Measurements from ENCODE around the gene TAT.
"Not testable (repeated sequence)": the region's sequence is repeated elsewhere in the genome, so short reads cannot be mapped to it uniquely, and the experiment has no call there.

Gene TAT

DNA sequence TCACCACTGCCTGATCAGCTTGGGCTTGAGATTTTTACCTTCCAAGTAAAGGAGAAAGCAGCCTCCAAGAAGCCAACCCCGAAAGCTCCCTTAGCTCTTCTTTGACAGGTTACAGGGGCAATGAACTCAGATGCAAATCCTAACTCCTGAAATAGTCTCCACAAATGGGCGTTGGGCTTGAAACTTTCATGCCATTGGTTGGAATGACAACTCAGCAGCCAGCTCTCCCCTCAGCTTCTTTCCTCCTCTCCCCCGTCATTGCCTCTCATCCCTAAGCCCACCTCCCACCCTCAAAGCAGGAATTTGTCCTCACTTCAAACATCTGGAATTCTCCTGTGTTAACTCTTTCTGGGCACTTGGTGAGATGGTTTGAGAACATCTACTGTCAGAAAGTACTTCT, at the start of gene TAT:
TAT (minus strand) TSS at position 122 of the 400 bp plus-strand sequence. CDS start 677 bp downstream, outside the sequence.
- DNase-seq (ENCODE audit: low read depth in 3 of 3) = no peak

DNA sequence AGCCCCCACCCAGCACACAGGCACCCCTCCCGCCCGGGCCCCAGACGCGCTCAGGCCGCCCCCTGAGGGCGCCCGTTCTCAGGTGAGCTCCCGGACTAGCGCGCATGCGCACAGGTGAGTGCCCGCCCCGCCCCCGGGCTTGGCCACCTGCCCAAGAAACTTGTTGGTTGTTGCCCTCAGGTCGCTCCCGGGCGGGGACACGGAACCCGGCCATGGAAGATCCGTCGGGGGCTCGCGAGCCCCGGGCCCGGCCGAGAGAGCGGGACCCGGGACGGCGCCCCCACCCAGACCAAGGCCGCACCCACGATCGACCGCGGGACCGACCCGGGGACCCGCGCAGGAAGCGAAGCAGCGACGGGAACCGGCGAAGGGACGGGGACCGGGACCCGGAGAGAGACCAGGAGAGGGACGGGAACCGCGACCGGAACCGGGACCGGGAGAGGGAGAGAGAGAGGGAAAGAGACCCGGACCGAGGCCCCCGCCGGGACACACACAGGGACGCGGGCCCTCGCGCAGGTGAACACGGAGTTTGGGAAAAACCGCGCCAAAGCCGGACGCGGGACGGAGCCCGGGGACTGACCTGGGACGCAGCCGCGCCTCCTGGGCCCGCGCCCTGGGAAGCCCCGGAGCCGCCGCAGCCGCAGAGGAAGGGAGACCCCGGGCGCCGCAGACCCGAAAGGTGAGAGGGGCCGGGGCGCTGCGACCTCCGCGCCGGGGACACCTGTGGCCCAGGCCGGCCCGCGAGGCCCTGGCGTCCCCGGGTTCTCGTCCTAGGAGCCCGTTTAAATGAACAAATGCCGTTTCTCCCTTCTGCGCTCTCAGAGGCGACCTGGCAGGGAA, 49.3 kb upstream of the TAT start, which contains the start of gene MARVELD3:
MARVELD3 (plus strand) TSS at position 167 of the 840 bp plus-strand sequence; CDS start at position 213, 46 bp downstream.
- DNase-seq (ENCODE audit: low read depth in 3 of 3) = no peak

DNA sequence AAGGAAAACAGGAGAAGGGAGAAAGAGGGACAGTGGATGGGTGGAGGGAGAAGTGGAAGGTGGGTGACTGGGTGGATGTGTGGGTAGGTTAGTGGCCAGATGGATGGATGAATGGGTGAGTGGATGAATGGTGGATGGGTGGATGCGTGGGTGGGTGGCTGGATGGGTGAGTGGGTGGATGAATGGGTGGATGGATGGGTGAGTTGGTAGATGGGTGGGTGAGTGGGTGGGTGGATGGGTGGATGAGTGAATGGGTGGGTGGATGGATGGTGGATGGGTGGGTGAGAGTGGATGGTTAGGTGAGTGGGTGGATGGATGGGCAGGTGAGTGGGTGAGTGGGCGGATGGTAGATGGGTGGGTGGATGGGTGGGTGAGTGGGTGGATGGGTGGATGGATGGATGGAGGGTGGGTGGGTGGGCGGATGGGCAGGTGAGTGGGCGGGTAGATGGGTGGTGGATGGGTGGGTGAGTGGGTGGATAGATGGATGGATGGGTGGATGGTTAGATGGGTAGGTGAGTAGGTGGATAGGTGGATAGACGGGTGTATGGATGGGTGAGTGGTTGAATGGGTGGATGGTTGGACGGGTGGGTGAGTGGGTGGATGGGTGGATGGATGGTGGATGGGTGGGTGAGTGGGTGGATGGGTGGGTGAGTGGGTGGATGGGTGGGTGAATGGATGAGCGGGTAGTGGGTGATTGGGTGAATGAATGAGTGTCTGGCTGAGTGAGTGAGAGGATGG, 48.4 kb upstream of the TAT start:
- no peak for DNase-seq (ENCODE audit: low read depth in 3 of 3)

DNA sequence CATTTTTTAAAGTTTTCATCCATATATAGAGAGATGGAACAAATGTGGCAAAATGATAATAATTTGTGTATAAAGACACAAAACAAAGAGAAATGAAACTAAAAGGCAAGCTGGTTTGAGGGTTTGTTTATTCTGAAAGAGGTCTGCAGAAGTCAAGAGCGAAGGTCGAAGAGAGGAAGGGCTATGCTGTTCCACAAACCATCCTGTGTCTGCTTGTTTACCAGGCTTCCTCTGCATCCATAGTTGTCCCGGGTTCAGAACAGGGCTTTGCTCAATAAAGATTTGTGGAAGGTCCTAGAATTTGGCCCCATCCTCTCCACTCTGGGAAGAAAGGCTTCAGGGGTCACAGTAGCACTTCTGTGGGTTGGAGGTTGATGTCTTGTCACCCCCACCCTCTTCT, 46.7 kb upstream of the TAT start:
- no peak for DNase-seq (ENCODE audit: low read depth in 3 of 3)

DNA sequence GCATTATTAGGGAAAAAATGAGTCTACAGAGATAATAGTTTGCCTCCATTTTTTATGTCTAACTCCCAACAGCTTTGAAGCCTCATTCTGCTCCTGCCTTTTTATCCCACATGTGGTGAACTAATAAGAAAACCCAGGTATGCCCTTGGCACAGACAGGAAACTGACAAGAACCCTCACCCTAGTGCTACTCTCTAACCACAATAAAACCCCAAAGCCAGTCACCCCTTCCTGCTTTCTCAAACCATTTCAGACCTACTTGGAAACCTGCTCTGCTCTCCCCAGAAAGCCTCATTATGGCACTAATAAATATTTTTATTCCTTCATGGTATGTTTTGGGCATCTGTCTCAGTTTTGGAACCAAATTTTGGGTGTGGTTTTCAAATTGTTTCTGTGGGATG, 45.2 kb upstream of the TAT start:
- no peak for DNase-seq (ENCODE audit: low read depth in 3 of 3)

DNA sequence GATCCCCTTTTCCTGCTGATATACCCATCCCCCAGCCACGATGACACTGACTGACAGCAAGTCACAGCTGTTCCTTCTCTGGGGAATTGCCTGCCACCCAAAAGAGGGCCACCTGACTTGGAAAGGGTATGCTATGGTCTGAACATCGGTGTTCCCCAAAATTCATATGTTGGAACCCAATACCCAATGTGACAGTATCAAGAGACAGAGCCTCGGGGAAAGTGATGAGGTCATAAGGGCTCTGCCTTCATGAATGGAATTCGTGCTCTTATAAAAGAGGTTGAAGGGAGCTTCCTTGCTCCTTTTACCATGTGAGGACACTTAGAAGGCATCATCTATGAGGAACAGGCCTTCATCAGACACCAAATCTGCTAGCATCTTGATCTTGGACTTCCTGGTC, 41.5 kb upstream of the TAT start:
- DNase-seq (ENCODE audit: low read depth in 3 of 3) = no peak

DNA sequence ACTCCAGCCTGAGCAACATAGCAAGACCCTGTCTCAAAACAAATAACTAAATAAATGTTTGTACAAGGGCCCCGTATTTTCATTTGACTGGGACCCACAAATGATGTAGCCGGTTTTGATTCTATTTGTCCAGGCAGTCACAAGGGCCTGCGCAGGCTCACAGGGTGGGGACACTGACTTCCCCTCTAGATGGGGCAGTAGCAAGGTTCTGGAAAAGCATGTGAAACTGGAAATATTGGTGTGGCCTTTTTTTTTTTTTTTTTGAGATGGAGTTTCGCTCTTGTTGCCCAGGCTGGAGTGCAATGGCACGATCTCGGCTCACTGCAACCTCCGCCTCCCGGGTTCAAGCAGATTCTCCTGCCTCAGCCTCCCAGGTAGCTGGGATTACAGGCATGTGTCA, 38.1 kb upstream of the TAT start:
- DNase-seq (ENCODE audit: low read depth in 3 of 3) = not testable (repeated sequence)

DNA sequence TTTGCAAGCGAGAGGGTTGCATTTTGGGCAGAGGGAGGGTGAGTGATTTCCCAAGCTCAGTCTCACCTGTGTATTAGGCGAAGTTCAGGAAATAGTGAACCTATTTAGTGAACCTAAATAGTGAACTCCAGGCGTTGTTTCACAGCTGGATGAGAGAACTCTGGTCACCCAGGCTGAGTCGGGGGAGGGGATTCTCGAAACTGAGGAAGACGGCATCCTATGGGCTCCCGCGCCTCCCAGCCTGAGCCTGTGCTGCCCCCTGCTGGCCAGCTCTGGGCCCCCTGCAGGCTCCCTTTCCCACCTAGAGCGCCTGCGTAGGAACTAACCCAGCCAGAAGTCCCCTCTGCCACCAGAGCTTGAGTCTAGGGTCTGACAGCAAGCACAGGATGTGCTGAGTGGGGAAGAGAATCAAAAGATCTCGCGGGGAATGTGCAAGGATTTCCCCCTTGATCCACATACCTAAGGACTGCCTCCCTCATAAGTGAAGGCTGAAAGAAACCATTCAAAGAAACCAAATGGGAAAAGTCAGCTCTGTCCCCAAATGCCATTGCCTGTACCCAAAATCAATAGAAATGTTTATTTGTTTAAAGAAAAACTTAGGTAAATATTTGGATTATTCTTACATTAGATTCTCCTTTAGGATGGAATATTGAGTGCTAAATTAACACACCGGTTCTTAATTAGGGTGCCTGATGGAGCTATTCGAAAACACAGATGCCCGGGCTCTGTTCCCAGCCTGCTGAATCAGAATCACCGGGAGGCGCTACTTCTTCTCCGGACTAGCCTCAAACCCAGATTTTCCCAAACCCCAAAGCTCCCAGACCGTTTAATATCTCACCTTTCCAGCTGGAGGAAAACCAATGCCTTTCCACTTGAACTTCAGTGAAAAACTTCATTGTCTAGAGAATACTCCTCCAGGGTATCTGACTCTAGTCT, 34.3 kb upstream of the TAT start:
- peak; percentile 58 to 80 (median 67) for DNase-seq (ENCODE audit: low read depth in 3 of 3)

DNA sequence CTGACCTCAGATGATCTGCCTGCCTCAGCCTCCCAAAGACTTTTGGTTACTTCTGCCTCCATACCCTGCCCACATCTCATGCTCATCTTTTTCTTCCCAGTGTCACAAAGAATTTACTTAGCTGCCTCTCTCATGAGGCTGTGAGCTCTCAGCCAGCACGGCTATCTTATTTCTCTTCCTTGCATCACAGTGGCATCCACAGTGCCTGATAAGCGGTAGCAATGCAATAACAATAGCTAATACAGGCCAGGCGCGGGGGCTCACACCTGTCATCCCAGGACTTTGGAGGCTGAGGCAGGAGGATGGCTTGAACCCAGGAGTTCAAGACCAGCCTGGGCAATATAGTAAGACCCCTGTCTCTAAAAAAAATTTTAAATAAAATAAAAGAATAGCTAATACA, 33.6 kb upstream of the TAT start:
- no peak for DNase-seq (ENCODE audit: low read depth in 3 of 3)

DNA sequence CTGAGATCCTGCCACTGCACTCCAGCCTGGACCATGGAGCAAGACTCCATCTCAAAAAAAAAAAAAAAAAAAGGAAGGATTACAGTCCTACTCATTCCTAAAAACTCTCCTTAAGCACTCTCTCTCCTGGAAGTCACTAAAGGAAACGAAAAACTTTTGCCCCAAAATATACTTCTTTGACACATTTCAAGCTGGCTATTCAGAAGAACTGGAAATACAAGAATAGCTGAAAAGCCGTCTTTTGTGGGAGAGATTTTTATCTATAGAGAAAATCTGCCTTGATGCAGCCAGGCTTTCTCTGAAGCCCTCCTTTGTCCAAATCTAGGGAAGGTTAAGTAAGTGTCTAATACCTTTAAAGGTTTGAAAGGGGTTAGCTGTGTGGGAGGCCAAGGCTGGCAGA, 32.2 kb upstream of the TAT start:
- DNase-seq (ENCODE audit: low read depth in 3 of 3) = no peak

DNA sequence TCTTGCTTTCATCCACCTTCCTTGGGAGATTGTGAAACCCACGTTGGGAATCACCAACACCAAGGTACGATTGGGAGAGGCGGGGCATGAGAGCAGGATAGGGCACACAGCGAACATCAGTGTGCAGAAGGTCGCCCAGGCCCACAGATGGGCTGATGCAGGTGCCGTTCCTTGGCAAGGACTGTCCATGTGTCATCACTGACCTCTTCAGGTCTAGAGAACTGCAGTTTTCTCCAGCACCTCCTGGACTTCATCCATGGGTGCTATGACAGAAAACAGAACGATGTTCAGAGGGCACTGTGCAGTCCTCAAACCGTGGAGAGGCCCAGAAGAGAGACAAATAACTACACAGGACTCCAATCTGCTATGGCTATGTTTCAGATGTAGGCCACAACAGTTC, 23.9 kb upstream of the TAT start:
- DNase-seq (ENCODE audit: low read depth in 3 of 3) = no peak

DNA sequence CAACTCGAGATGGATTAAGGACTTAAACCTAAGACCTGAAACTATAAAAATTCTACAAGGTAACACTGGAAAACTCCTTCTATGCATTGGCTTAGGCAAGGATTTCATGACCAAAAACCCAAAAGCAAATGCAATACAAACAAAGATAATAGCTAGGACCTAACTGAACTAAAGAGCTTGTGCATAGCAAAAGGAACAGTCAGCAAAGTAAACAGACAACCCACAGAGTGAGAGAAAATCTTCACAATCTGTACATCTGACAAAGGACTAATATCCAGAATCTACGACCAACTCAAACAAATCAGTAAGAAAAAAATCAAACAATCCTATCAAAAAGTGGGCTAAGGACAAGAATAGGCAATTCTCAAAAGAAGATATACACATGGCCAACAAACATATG, 21.5 kb upstream of the TAT start:
- DNase-seq (ENCODE audit: low read depth in 3 of 3) = not testable (repeated sequence)

DNA sequence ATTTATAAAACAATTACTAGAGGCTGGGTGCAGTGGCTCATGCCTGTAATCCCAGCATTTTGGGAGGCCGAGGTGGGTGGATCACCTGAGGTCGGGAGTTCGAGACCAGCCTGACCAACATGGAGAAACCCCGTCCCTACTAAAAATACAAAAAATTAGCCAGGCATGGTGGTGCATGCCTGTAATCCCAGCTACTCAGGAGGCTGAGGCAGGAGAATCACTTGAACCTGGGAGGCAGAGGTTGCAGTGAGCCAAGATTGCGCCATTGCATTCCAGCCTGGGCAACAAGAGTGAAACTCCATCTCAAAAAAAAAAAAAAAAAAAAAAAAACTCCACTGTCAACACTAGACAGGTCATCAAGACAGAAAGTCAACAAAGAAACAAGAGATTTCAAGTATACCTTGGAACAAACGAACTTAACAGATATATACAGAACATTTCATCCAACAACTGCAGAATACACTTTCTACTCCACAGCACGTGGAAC, 18.5 kb upstream of the TAT start:
- DNase-seq (ENCODE audit: low read depth in 3 of 3) = not testable (repeated sequence)

DNA sequence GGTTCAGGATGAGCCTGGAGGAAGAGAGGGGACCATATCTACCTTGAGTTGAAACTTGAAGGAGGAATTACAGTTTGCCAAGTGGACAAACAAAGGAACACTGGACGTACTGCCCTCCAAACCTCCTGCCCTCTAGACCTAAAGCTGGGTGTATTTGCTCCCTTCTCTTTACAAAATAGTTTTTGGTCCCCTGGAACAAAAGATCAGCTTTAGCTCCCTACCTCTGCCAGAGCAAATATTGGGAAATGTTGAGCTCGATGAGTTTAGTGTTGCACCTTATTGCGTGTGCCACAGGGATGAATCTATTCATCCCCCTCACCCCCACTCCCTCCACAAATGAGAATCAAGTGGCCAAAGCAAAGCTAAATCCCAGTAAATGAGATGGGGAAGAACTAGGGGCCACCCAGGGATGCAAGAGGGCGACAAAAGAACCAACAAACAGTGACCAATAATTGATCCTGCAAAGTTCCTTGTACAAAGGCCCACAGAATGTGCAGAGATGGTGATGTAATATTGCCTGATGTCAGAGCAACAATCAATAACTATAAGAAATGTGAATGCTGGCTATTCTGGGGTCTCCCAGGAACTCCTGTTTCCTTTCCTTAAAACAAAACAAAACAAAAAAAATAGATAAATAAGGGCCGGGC, 17.2 kb upstream of the TAT start:
- DNase-seq (ENCODE audit: low read depth in 3 of 3) = no peak

DNA sequence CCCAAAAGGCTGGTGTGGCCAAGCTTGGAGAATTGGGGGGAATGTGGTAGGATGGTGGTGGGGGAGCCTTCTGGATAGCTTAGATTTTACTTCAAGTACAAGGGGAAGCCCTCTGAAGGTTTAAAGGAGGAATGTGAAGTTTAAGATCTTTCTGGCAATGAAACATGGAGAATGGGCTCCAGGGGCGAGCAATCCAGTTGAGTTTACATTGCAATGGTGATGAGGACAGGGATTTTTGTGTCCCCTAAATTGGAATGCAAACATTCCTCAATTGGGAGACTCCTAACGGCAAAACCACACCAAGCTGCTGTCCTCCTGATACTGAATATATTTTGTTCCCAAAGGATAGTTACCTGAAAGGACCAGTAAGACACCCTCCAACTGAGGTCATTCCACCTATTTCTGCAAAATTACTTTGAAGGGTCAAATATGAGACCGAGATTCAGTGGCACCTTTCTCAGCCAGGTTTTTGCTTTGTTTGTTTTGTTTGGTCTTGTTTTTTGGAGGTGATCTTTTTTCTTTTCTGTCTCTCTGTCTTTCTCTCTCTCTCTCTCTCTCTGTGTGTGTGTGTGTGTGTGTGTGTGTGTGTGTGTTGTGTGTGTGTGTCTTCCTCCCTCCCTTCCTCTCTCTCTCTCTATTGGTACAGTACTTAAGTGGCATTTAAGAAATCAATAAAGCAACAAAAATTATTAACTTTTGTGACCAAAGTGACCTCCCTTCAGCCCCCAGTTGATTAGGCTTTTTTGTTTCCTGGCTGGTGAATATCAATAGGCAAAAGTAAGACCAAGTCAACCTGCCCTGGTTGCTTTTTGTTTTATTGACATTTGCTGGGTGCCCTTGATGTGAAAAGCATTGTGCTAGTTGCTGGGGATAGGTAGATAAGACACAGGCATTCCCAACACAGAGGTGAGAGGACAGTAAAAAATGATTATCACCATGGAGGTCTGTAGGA, 16.4 kb upstream of the TAT start:
- DNase-seq (ENCODE audit: low read depth in 3 of 3) = no peak

DNA sequence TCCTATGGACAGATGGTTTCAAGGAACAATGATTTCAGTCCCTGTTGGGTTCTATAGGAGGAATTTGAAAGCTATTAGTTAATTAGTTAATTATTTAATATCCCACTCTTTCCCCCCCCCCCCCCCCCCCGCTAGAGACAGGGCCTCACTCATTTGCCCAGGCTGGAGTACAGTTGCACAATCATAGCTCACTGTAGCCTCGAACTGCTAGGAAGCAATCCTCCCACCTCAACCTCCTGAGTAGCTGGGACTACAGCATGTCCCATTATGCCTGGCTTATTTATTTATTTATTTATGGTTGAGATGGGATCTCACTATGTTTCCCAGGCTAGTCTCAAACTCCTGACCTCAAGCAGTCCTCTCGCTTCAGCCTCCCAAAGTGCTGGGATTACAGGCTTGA, 15.0 kb upstream of the TAT start:
- no peak for DNase-seq (ENCODE audit: low read depth in 3 of 3)

DNA sequence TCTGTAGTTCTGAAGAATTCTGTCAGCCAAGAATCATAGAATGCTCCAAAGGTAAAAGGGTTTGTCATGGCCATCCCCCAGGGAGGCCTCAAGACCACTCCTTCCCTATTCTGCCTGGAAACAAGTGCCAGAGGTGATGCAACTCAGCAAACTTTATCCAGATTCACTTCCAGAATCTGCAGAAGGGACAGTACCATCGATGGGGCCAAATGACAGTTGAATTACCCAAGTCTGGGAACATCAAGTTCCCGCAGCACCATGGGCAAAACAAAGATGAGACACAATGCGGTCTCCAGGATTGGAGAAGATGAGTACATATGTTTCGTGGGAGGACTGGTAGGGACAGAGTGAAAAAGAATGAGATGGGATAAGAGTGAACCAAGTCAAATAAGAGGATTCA, 13.7 kb upstream of the TAT start:
- no peak for DNase-seq (ENCODE audit: low read depth in 3 of 3)

DNA sequence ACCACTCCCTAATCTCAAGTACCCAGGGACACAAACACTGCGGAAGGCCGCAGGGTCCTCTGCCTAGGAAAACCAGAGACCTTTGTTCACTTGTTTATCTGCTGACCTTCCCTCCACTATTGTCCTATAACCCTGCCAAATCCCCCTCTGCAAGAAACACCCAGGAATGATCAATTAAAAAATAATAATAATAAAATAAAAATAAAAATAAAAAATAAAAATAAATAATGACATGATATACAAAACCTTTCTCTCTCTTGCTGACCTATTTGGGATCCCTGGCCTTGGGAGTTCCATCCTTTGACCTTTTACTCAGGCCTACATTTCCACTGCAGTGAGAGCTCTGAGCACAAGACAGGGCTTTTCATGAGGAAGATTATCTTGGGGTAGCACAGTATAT, 13.2 kb upstream of the TAT start:
- not testable (repeated sequence) for DNase-seq (ENCODE audit: low read depth in 3 of 3)

DNA sequence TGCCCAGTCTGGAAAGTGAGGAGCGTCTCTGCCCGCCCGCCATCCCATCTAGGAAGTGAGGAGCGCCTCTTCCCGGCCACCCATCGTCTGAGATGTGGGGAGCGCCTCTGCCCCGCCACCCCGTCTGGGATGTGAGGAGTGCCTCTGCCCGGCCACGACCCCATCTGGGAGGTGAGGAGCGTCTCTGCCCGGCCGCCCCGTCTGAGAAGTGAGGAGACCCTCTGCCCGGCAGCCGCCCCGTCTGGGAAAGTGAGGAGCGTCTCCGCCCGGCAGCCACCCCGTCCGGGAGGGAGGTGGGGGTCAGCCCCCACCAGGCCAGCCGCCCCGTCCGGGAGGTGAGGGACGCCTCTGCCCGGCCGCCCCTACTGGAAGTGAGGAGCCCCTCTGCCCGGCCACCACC, 12.4 kb upstream of the TAT start:
- DNase-seq (ENCODE audit: low read depth in 3 of 3) = not testable (repeated sequence)

DNA sequence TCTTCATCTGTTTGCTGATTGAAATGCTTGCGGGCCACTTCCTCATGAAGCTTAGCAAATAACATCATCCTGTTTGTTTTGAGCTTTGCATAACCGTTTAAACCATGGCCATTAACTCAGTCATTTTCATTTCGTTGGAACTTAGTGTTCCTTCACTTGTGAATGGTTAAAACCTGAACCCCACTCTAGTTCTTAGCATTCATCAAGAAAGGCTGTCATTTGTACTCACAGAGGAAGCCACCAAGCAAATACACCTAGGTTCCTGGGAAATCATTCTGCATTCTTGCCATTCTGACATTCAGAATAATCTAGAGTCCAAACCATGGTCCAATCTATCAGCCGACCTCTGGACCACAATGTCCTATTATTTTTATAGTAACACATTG, 8.4 kb upstream of the TAT start:
- no peak for DNase-seq (ENCODE audit: low read depth in 3 of 3)

All from stimulated activated CD4-positive, alpha-beta T cell treated with anti-CD3 and anti-CD28 coated beads, TNF-alpha, amount 100 ng/mL, for 24 hours (primary cell).